Ishikawa (cell line): ENCODE data around the gene C13orf46.

Source experiments
- EGR1 ChIP-seq: IDR thresholded peaks from 2 replicates; pipeline ENCODE4 v1.6.1; 2012
- EP300 ChIP-seq: IDR thresholded peaks from 2 replicates; pipeline ENCODE4 v1.6.1; 2012; ENCODE audit warnings: borderline replicate concordance
- FOXM1 ChIP-seq: IDR thresholded peaks from 2 replicates; pipeline ENCODE4 v1.6.1; 2012; ENCODE audit warnings: low read depth, borderline replicate concordance
- TF ChIP-seq, protein P1 (sequence below): IDR thresholded peaks from 2 replicates; pipeline ENCODE4 v1.6.1; 2012; ENCODE audit warnings: low read depth, mild to moderate bottlenecking

DNA sequence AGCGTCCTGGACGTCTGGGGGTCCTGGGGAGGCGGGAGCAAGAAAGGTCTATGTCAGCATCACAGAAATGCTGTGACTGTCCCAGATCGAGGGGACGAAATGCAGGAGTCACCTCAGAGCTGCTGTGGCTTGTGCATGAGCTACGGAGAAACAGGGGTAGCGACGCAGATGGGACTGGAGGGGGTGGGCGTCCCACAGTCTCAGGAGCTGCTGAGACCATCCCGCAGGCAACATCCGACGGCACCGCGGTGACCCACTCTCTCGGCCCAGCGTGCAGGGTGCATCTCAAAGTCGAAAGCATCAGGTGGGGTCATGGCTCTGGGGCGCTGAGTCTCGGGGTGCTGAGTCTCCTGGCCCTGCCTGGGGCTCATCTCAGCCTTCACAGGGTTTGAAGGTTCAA lies 37.4 kb upstream of the C13orf46 start:
- TF ChIP-seq EGR1 (no peak), FOXM1 (no peak), EP300 (no peak)
- TF ChIP-seq, protein P1, sequence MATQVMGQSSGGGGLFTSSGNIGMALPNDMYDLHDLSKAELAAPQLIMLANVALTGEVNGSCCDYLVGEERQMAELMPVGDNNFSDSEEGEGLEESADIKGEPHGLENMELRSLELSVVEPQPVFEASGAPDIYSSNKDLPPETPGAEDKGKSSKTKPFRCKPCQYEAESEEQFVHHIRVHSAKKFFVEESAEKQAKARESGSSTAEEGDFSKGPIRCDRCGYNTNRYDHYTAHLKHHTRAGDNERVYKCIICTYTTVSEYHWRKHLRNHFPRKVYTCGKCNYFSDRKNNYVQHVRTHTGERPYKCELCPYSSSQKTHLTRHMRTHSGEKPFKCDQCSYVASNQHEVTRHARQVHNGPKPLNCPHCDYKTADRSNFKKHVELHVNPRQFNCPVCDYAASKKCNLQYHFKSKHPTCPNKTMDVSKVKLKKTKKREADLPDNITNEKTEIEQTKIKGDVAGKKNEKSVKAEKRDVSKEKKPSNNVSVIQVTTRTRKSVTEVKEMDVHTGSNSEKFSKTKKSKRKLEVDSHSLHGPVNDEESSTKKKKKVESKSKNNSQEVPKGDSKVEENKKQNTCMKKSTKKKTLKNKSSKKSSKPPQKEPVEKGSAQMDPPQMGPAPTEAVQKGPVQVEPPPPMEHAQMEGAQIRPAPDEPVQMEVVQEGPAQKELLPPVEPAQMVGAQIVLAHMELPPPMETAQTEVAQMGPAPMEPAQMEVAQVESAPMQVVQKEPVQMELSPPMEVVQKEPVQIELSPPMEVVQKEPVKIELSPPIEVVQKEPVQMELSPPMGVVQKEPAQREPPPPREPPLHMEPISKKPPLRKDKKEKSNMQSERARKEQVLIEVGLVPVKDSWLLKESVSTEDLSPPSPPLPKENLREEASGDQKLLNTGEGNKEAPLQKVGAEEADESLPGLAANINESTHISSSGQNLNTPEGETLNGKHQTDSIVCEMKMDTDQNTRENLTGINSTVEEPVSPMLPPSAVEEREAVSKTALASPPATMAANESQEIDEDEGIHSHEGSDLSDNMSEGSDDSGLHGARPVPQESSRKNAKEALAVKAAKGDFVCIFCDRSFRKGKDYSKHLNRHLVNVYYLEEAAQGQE: no peak
